Natural killer cell treated with Interleukin-12 subunit alpha and Interleukin-12 subunit beta and Interleukin-15 and Interleukin-18, amount 100 ng/mL, for 72 hours (primary cell): ENCODE results near the gene ZCCHC14. TPM values are rescaled to one million over a fixed set of nuclear protein-coding genes. Genes with fewer than 3 reads are reported as not detected.
"Not testable (repeated sequence)": the region's sequence is repeated elsewhere in the genome, so short reads cannot be mapped to it uniquely, and the experiment has no call there.

Experiments used
- ATAC-seq, 2 donors: fragments of 150-1000 bp; cut with Tn5 transposase in 1 of 2; sonication (Bioruptor Pico), chemical (Tn5 transposase) in 1 of 2; 2 replicates each; pipeline ENCODE4 v1.10.0; 2021
- DNase-seq: peaks from one replicate; pipeline ENCODE4 v3.0.0; 2022; ENCODE audit warnings: low spot score
- H3K27ac Mint-ChIP-seq, 2 donors: 1 replicate in 1 of 2; 2 replicates in 1 of 2; pipeline ENCODE4 v1.8.0; 2022; ENCODE audit warnings: mixed read lengths in 2 of 2, mild to moderate bottlenecking in 1 of 2, moderate library complexity in 1 of 2
- H3K27me3 Mint-ChIP-seq, 2 donors: 1 replicate in 1 of 2; 2 replicates in 1 of 2; pipeline ENCODE4 v1.8.0; 2022; ENCODE audit warnings: mixed read lengths in 2 of 2
- H3K36me3 Mint-ChIP-seq: one replicate; pipeline ENCODE4 v1.8.0; 2022; ENCODE audit warnings: mixed read lengths
- H3K4me1 Mint-ChIP-seq, 2 donors: 1 replicate in 1 of 2; 2 replicates in 1 of 2; pipeline ENCODE4 v1.8.0; 2022; ENCODE audit warnings: low read depth in 2 of 2, mixed read lengths in 2 of 2, mild to moderate bottlenecking in 1 of 2
- H3K4me3 Mint-ChIP-seq: one replicate; pipeline ENCODE4 v1.8.0; 2022; ENCODE audit warnings: mixed read lengths
- H3K9me3 Mint-ChIP-seq: 2 replicates; pipeline ENCODE4 v1.8.0; 2022; ENCODE audit warnings: mixed read lengths
- total RNA-seq, 2 donors: library from RNA; stranded (reverse); gene quantifications; one replicate each; pipeline ENCODE4 v1.2.3, GENCODE V29; 2022

Gene ZCCHC14
- total RNA-seq, 2 donors from 2014 or later = 15.7 to 15.9 TPM

GRCh38 chr16:87498324-87499188 lies 5.7 kb upstream of the ZCCHC14 start:
- no peaks in the 10 kb centered on the region for H3K36me3 Mint-ChIP-seq
- DNase-seq (no peak), ATAC-seq (no peak)
- no peaks in the 10 kb centered on the region for H3K27me3 Mint-ChIP-seq
- H3K9me3 Mint-ChIP-seq = no peaks in the 10 kb centered on the region
- no peak overlapping the region for H3K27ac Mint-ChIP-seq
- peaks cover 40 to 45% of the 10 kb centered on the region in 2 donors for H3K4me1 Mint-ChIP-seq
- H3K4me3 Mint-ChIP-seq = peak overlapping the region; percentile 6

GRCh38 chr16:87497767-87498290 lies 5.0 kb upstream of the ZCCHC14 start:
- peaks cover 43 to 50% of the 10 kb centered on the region in 2 donors for H3K4me1 Mint-ChIP-seq
- ATAC-seq, H3K27me3 Mint-ChIP-seq: not testable (repeated sequence)

GRCh38 chr16:87497023-87497766 lies 4.4 kb upstream of the ZCCHC14 start:
- not testable (repeated sequence) for H3K27me3 Mint-ChIP-seq, H3K36me3 Mint-ChIP-seq, ATAC-seq, H3K9me3 Mint-ChIP-seq, DNase-seq
- Mint-ChIP-seq H3K4me3 (peak overlapping the region; percentile 70), H3K4me1 (peaks cover 43 to 51% of the 10 kb centered on the region in 2 donors), H3K27ac (peak overlapping the region; percentile 57 to 58)

More at GRCh38 chr16:87497767-87498290, 5.0 kb upstream of the ZCCHC14 start:
- H3K9me3 Mint-ChIP-seq, H3K4me3 Mint-ChIP-seq, H3K27ac Mint-ChIP-seq, H3K36me3 Mint-ChIP-seq, DNase-seq: not testable (repeated sequence)

- peak overlapping the region; percentile 57 to 58 for H3K27ac Mint-ChIP-seq
- ATAC-seq = peak; percentile 81 to 88
- peak; percentile 92 for DNase-seq
- H3K36me3 Mint-ChIP-seq = no peaks in the 10 kb centered on the region
- no peaks in the 10 kb centered on the region for H3K27me3 Mint-ChIP-seq
- no peaks in the 10 kb centered on the region for H3K9me3 Mint-ChIP-seq
- peaks cover 43 to 51% of the 10 kb centered on the region in 2 donors for H3K4me1 Mint-ChIP-seq
- peak overlapping the region; percentile 70 for H3K4me3 Mint-ChIP-seq
Measured at GRCh38 chr16:87496447-87496801, 3.6 kb upstream of the ZCCHC14 start.

GRCh38 chr16:87495578-87496446 lies 3.0 kb upstream of the ZCCHC14 start:
- no peaks in the 10 kb centered on the region for H3K36me3 Mint-ChIP-seq
- ATAC-seq (no peak), DNase-seq (no peak)
- H3K4me1 Mint-ChIP-seq = peaks cover 45 to 52% of the 10 kb centered on the region in 2 donors
- no peaks in the 10 kb centered on the region for H3K9me3 Mint-ChIP-seq
- no peaks in the 10 kb centered on the region for H3K27me3 Mint-ChIP-seq
- H3K27ac Mint-ChIP-seq = peak overlapping the region; percentile 57 to 58
- peak overlapping the region; percentile 70 for H3K4me3 Mint-ChIP-seq

GRCh38 chr16:87493608-87494280 lies 920 bp upstream of the ZCCHC14 start:
- no peaks in the 10 kb centered on the region for H3K9me3 Mint-ChIP-seq
- peak overlapping the region; percentile 70 for H3K4me3 Mint-ChIP-seq
- H3K4me1 Mint-ChIP-seq = peaks cover 60 to 66% of the 10 kb centered on the region in 2 donors
- H3K27ac Mint-ChIP-seq = peak overlapping the region; percentile 66 to 86
- no peaks in the 10 kb centered on the region for H3K27me3 Mint-ChIP-seq
- ATAC-seq = no peak
- no peaks in the 10 kb centered on the region for H3K36me3 Mint-ChIP-seq
- no peak for DNase-seq

GRCh38 chr16:87492291-87492630 lies 563 bp downstream of the ZCCHC14 start:
- H3K36me3 Mint-ChIP-seq = no peaks in the 10 kb centered on the region
- H3K4me1 Mint-ChIP-seq = peaks cover 59 to 66% of the 10 kb centered on the region in 2 donors
- no peaks in the 10 kb centered on the region for H3K27me3 Mint-ChIP-seq
- no peak overlapping the region for H3K27ac Mint-ChIP-seq
- H3K9me3 Mint-ChIP-seq = no peaks in the 10 kb centered on the region
- DNase-seq (no peak), ATAC-seq (no peak)
- H3K4me3 Mint-ChIP-seq = no peak overlapping the region

- H3K4me1 Mint-ChIP-seq = peaks cover 56 to 66% of the 10 kb centered on the region in 2 donors
- DNase-seq (no peak), ATAC-seq (no peak)
- no peaks in the 10 kb centered on the region for H3K36me3 Mint-ChIP-seq
- H3K9me3 Mint-ChIP-seq = no peaks in the 10 kb centered on the region
- peak overlapping the region; percentile 27 to 30 for H3K27ac Mint-ChIP-seq
- peak overlapping the region; percentile 88 for H3K4me3 Mint-ChIP-seq
- no peaks in the 10 kb centered on the region for H3K27me3 Mint-ChIP-seq
Measured at GRCh38 chr16:87491522-87492290, 1.1 kb downstream of the ZCCHC14 start.

- H3K27me3 Mint-ChIP-seq, H3K36me3 Mint-ChIP-seq, ATAC-seq, H3K9me3 Mint-ChIP-seq, DNase-seq: not testable (repeated sequence)
- H3K27ac Mint-ChIP-seq = peak overlapping the region; percentile 27 to 30
- H3K4me3 Mint-ChIP-seq = peak overlapping the region; percentile 88
- H3K4me1 Mint-ChIP-seq = peaks cover 55 to 66% of the 10 kb centered on the region in 2 donors
Measured at GRCh38 chr16:87490799-87491521, 1.9 kb downstream of the ZCCHC14 start.

- DNase-seq (no peak), ATAC-seq (no peak)
- H3K36me3 Mint-ChIP-seq = no peaks in the 10 kb centered on the region
- peaks cover 55 to 66% of the 10 kb centered on the region in 2 donors for H3K4me1 Mint-ChIP-seq
- peak overlapping the region; percentile 27 to 30 for H3K27ac Mint-ChIP-seq
- no peaks in the 10 kb centered on the region for H3K27me3 Mint-ChIP-seq
- H3K9me3 Mint-ChIP-seq = no peaks in the 10 kb centered on the region
- H3K4me3 Mint-ChIP-seq = peak overlapping the region; percentile 88
Measured at GRCh38 chr16:87490096-87490798, 2.6 kb downstream of the ZCCHC14 start.

- peak overlapping the region; percentile 88 for H3K4me3 Mint-ChIP-seq
- H3K9me3 Mint-ChIP-seq = no peaks in the 10 kb centered on the region
- DNase-seq (no peak), ATAC-seq (no peak)
- no peaks in the 10 kb centered on the region for H3K27me3 Mint-ChIP-seq
- peaks cover 58 to 70% of the 10 kb centered on the region in 2 donors for H3K4me1 Mint-ChIP-seq
- H3K27ac Mint-ChIP-seq = peak overlapping the region in 1 of 2 donors; percentile 30
- H3K36me3 Mint-ChIP-seq = no peaks in the 10 kb centered on the region
Measured at GRCh38 chr16:87489434-87490045, 3.3 kb downstream of the ZCCHC14 start.
